Measurements from ENCODE around the gene DMGDH.

DNA sequence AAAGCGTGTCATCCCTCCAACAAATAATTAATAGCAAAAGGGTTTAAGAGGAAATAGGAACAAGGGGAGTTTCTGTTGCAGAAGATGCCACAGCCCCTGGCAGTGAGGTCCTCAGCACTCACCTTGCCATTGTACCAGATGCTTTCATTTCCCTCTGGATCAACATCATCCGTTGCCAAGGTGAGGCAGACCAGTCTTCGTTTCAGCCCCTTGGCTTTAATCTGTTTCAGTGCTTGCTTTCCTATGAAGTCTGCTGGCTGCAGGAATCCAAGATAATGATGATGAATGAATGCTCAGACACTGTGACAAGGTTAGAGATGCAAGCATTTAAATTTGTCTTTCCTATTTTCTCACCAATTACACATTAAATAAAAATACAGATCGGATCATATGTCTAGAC is 64.3 kb downstream of the DMGDH start:
- TF ChIP-seq, protein P1, sequence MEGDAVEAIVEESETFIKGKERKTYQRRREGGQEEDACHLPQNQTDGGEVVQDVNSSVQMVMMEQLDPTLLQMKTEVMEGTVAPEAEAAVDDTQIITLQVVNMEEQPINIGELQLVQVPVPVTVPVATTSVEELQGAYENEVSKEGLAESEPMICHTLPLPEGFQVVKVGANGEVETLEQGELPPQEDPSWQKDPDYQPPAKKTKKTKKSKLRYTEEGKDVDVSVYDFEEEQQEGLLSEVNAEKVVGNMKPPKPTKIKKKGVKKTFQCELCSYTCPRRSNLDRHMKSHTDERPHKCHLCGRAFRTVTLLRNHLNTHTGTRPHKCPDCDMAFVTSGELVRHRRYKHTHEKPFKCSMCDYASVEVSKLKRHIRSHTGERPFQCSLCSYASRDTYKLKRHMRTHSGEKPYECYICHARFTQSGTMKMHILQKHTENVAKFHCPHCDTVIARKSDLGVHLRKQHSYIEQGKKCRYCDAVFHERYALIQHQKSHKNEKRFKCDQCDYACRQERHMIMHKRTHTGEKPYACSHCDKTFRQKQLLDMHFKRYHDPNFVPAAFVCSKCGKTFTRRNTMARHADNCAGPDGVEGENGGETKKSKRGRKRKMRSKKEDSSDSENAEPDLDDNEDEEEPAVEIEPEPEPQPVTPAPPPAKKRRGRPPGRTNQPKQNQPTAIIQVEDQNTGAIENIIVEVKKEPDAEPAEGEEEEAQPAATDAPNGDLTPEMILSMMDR (IDR thresholded peaks at IDR 0.05; ENCODE audit: extremely low read depth in 1 of 2, insufficient read depth in 1 of 2, low read depth in 1 of 2, low read length in 2 of 2), result no peak
- TF ChIP-seq POLR2A (IDR thresholded peaks at IDR 0.05; ENCODE audit: low read depth, low read length) (no peak), EZH2 (IDR thresholded peaks at IDR 0.05; ENCODE audit: borderline replicate concordance, low read depth, low read length, severe bottlenecking) (no peak), FOS (IDR thresholded peaks at IDR 0.05; ENCODE audit: borderline replicate concordance, insufficient read depth, low read length) (no peak), POLR2AphosphoS5 (IDR thresholded peaks at IDR 0.05; ENCODE audit: insufficient read depth, low read depth, low read length) (no peak), MYC (IDR thresholded peaks at IDR 0.05; ENCODE audit: low read depth, low read length) (no peak), GATA2 (IDR thresholded peaks at IDR 0.05; ENCODE audit: insufficient read depth, insufficient read length, low read depth, low read length) (no peak)
- TF ChIP-seq, protein P2, sequence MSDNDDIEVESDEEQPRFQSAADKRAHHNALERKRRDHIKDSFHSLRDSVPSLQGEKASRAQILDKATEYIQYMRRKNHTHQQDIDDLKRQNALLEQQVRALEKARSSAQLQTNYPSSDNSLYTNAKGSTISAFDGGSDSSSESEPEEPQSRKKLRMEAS (IDR thresholded peaks at IDR 0.05; ENCODE audit: insufficient read depth, insufficient read length), result no peak
